Ishikawa (cell line): Measurements from ENCODE around the gene ARL10.

Experiments used
- CEBPB ChIP-seq: IDR thresholded peaks from 2 replicates; pipeline ENCODE4 v1.6.1; 2012
- CREB1 ChIP-seq: IDR thresholded peaks from 2 replicates; pipeline ENCODE4 v1.6.1; 2012; ENCODE audit warnings: low read depth
- FOXM1 ChIP-seq: IDR thresholded peaks from 2 replicates; pipeline ENCODE4 v1.6.1; 2012; ENCODE audit warnings: low read depth, borderline replicate concordance
- RAD21 ChIP-seq: IDR thresholded peaks from 2 replicates; pipeline ENCODE4 v1.6.1; 2012; ENCODE audit warnings: low read depth
- TAF1 ChIP-seq: IDR thresholded peaks from 2 replicates; pipeline ENCODE4 v1.6.1; 2012; ENCODE audit warnings: low read depth, mild to moderate bottlenecking
- TEAD4 ChIP-seq: IDR thresholded peaks from 2 replicates; pipeline ENCODE4 v1.6.1; 2012
- TF ChIP-seq, protein P1 (sequence below): IDR thresholded peaks from 2 replicates; pipeline ENCODE4 v1.6.1; 2012; ENCODE audit warnings: low read depth, mild to moderate bottlenecking
- TF ChIP-seq, protein P2 (sequence below): IDR thresholded peaks from 2 replicates; pipeline ENCODE4 v1.6.1; 2012

DNA sequence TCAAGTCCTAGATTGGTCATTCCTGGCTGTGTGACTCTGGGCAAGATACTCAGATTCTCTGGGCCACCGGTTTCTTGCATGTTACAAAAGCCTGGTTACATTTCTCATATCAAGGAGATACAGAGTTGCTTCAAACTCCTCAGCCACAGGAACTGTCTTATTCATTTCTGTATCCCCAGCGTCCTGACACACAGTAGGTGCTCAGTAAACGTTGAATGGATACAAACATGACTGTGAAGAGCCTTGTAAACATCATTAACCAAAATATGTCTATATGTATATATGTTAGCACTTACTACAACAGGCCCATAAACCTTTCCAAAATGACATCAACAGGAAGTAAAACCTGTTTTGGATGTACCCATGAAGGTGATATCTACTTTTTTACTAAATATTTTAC, 49.4 kb downstream of the ARL10 start:
- TF ChIP-seq RAD21: no peak
- no peak for TF ChIP-seq CREB1
- TF ChIP-seq, protein P1, sequence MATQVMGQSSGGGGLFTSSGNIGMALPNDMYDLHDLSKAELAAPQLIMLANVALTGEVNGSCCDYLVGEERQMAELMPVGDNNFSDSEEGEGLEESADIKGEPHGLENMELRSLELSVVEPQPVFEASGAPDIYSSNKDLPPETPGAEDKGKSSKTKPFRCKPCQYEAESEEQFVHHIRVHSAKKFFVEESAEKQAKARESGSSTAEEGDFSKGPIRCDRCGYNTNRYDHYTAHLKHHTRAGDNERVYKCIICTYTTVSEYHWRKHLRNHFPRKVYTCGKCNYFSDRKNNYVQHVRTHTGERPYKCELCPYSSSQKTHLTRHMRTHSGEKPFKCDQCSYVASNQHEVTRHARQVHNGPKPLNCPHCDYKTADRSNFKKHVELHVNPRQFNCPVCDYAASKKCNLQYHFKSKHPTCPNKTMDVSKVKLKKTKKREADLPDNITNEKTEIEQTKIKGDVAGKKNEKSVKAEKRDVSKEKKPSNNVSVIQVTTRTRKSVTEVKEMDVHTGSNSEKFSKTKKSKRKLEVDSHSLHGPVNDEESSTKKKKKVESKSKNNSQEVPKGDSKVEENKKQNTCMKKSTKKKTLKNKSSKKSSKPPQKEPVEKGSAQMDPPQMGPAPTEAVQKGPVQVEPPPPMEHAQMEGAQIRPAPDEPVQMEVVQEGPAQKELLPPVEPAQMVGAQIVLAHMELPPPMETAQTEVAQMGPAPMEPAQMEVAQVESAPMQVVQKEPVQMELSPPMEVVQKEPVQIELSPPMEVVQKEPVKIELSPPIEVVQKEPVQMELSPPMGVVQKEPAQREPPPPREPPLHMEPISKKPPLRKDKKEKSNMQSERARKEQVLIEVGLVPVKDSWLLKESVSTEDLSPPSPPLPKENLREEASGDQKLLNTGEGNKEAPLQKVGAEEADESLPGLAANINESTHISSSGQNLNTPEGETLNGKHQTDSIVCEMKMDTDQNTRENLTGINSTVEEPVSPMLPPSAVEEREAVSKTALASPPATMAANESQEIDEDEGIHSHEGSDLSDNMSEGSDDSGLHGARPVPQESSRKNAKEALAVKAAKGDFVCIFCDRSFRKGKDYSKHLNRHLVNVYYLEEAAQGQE: no peak
- TF ChIP-seq CEBPB: no peak
- TF ChIP-seq TEAD4: no peak
- TF ChIP-seq, protein P2, sequence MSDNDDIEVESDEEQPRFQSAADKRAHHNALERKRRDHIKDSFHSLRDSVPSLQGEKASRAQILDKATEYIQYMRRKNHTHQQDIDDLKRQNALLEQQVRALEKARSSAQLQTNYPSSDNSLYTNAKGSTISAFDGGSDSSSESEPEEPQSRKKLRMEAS: no peak
- TF ChIP-seq FOXM1: no peak
- no peak for TF ChIP-seq TAF1
